Activated CD8-positive, alpha-beta T cell treated with anti-CD3 and anti-CD28 coated beads for 36 hours (primary cell): ENCODE results near the gene PKD2L1. TPM values are rescaled to one million over a fixed set of nuclear protein-coding genes. Genes with fewer than 3 reads are reported as not detected.
A peak's percentile ranks its signal among the peaks of the same experiment; 100 is the strongest.

Experiments
- ATAC-seq: fragments of 200-7000 bp; cut with Tn5 transposase; one replicate; pipeline ENCODE4 v1.10.0; 2021; ENCODE audit warnings: mild to moderate bottlenecking, moderate library complexity
- CTCF ChIA-PET: fragments of 350-600 bp; sonication (Branson Sonifier 250); formaldehyde crosslinking; loops from one replicate; lab custom pipeline; 2021; ENCODE audit warnings: antibody characterized with exemption; lab: Charles Lee
- POLR2A ChIA-PET: fragments of 350-600 bp; sonication (Branson Sonifier 250); formaldehyde crosslinking; loops from one replicate; lab custom pipeline; 2021; ENCODE audit warnings: antibody characterized with exemption; lab: Charles Lee
- DNase-seq: peaks from one replicate; pipeline ENCODE4 v3.0.0-alpha.2; 2020
- H3K27ac Mint-ChIP-seq: one replicate; pipeline ENCODE4 v1.8.0; 2021; ENCODE audit warnings: mild to moderate bottlenecking, mixed read lengths
- H3K27me3 Mint-ChIP-seq: one replicate; pipeline ENCODE4 v1.8.0; 2021; ENCODE audit warnings: mixed read lengths
- H3K36me3 Mint-ChIP-seq: one replicate; pipeline ENCODE4 v1.8.0; 2021; ENCODE audit warnings: low read depth, mixed read lengths
- H3K4me1 Mint-ChIP-seq: one replicate; pipeline ENCODE4 v1.8.0; 2021; ENCODE audit warnings: low read depth, mixed read lengths
- H3K4me3 Mint-ChIP-seq: one replicate; pipeline ENCODE4 v1.8.0; 2021; ENCODE audit warnings: mild to moderate bottlenecking, moderate library complexity, mixed read lengths
- H3K9me3 Mint-ChIP-seq: one replicate; pipeline ENCODE4 v1.8.0; 2021; ENCODE audit warnings: mixed read lengths
- CTCF ChIP-seq: fragments of 200-600 bp; IDR thresholded peaks from one replicate; pipeline ENCODE4 v1.8.0; 2022; ENCODE audit warnings: antibody characterized with exemption, mild to moderate bottlenecking
- intact Hi-C: fragments of 100-400 bp; cut with micrococcal nuclease; formaldehyde crosslinking; loops from one replicate; pipeline ENCODE4 v1.10.0; 2022
- total RNA-seq, 2 experiments: library from RNA; stranded (reverse); gene quantifications; one replicate each; pipeline ENCODE4 v1.2.3, GENCODE V29; 2021

The PKD2L1 gene
- total RNA-seq, 2 experiments from 2014 or later, result not detected

GRCh38 chr10:100360234-100360633 lies 30.2 kb upstream of the PKD2L1 start:
- Mint-ChIP-seq H3K27ac (no peak overlapping the region), H3K27me3 (no peaks in the 10 kb centered on the region), H3K4me3 (no peak overlapping the region), H3K9me3 (no peaks in the 10 kb centered on the region), H3K4me1 (peaks cover 33% of the 10 kb centered on the region), H3K36me3 (peaks cover 86% of the 10 kb centered on the region)
- intact Hi-C loops, result no loop called here
- ATAC-seq (no peak), DNase-seq (no peak)
- POLR2A ChIA-PET, result interaction anchor here (0.7 to 3.3 kb wide), 4 partner anchors 8 to 14 kb away, joined by 3 to 14 read pairs (median 3); no protein-coding TSS in a partner anchor
- CTCF ChIA-PET, result interaction anchor here (0.6 to 2.0 kb wide), 4 partner anchors 9 to 74 kb away, joined by 3 to 8 read pairs (median 4); no protein-coding TSS in a partner anchor
- TF ChIP-seq CTCF, result no peak

GRCh38 chr10:100359529-100360150 lies 29.6 kb upstream of the PKD2L1 start:
- CTCF ChIA-PET, result interaction anchor here (0.6 to 2.0 kb wide), 4 partner anchors 9 to 75 kb away, joined by 3 to 8 read pairs (median 4); no protein-coding TSS in a partner anchor
- Mint-ChIP-seq H3K4me3 (no peak overlapping the region), H3K4me1 (peaks cover 33% of the 10 kb centered on the region), H3K36me3 (peaks cover 89% of the 10 kb centered on the region), H3K27me3 (no peaks in the 10 kb centered on the region), H3K9me3 (no peaks in the 10 kb centered on the region), H3K27ac (peak overlapping the region; percentile 2)
- no peak for DNase-seq
- POLR2A ChIA-PET, result interaction anchor here (0.7 to 3.3 kb wide), 4 partner anchors 8 to 14 kb away, joined by 3 to 14 read pairs (median 3); no protein-coding TSS in a partner anchor
- TF ChIP-seq CTCF, result no peak
- no peak for ATAC-seq
- intact Hi-C loops, result no loop called here

- Mint-ChIP-seq H3K4me3 (no peak overlapping the region), H3K27me3 (no peaks in the 10 kb centered on the region), H3K27ac (peak overlapping the region; percentile 2), H3K4me1 (peaks cover 36% of the 10 kb centered on the region), H3K36me3 (peaks cover 89% of the 10 kb centered on the region), H3K9me3 (no peaks in the 10 kb centered on the region)
- TF ChIP-seq CTCF, result no peak
- ChIA-PET CTCF (interaction anchor here (1.3 to 2.0 kb wide), 2 partner anchors 49 to 75 kb away, joined by 4 to 8 read pairs; no protein-coding TSS in a partner anchor), POLR2A (interaction anchor here (3.3 kb wide), 1 partner anchor 11 kb away, joined by 14 read pairs; no protein-coding TSS in a partner anchor)
- no peak for ATAC-seq
- DNase-seq, result no peak
- intact Hi-C loops, result no loop called here
These were observed 29.0 kb upstream of the PKD2L1 start for GRCh38 chr10:100359030-100359432.

- no peak for ATAC-seq
- Mint-ChIP-seq H3K4me3 (no peak overlapping the region), H3K9me3 (no peaks in the 10 kb centered on the region), H3K36me3 (peaks cover 92% of the 10 kb centered on the region), H3K27ac (no peak overlapping the region), H3K27me3 (no peaks in the 10 kb centered on the region), H3K4me1 (peaks cover 41% of the 10 kb centered on the region)
- intact Hi-C loops, result no loop called here
- CTCF ChIA-PET, result no interaction called here
- TF ChIP-seq CTCF, result no peak
- POLR2A ChIA-PET, result no interaction called here
- no peak for DNase-seq
These were observed 27.2 kb upstream of the PKD2L1 start for GRCh38 chr10:100357059-100357858.
